Karpas-422 (cell line): ENCODE data around the gene CSNK1G1. TPM values are rescaled to one million over a fixed set of nuclear protein-coding genes. Genes with fewer than 3 reads are reported as not detected.

Experiments
- DNase-seq: peaks from one replicate; pipeline ENCODE4 v3.0.0-alpha.2; 2015
- H2AFZ ChIP-seq: fragments of 200-600 bp; sonication (generic); 2 replicates; pipeline ENCODE4 v1.6.1; 2014; ENCODE audit warnings: antibody characterized with exemption, low read length, mixed read lengths
- H3K27ac ChIP-seq: fragments of 200-600 bp; sonication (generic); 2 replicates; pipeline ENCODE4 v1.5.1; 2014; ENCODE audit warnings: mild to moderate bottlenecking, low read length, moderate library complexity
- H3K27me3 ChIP-seq: fragments of 200-600 bp; sonication (generic); 2 replicates; pipeline ENCODE4 v1.6.1; 2014; ENCODE audit warnings: low read length, mixed read lengths
- H3K36me3 ChIP-seq: fragments of 200-600 bp; sonication (generic); 2 replicates; pipeline ENCODE4 v1.6.1; 2014; ENCODE audit warnings: low read length, mixed read lengths; ENCODE audit not compliant: insufficient read depth
- H3K4me1 ChIP-seq: fragments of 200-600 bp; sonication (generic); 2 replicates; pipeline ENCODE4 v1.6.1; 2014; ENCODE audit warnings: mild to moderate bottlenecking, low read length, mixed read lengths
- H3K4me2 ChIP-seq: fragments of 200-600 bp; sonication (generic); 2 replicates; pipeline ENCODE4 v1.6.1; 2014; ENCODE audit warnings: low read length, low read depth, mild to moderate bottlenecking; ENCODE audit not compliant: poor library complexity, severe bottlenecking
- H3K4me3 ChIP-seq: fragments of 200-600 bp; sonication (generic); 2 replicates; pipeline ENCODE4 v1.5.1; 2014; ENCODE audit warnings: mild to moderate bottlenecking, antibody characterized with exemption, low read length, mixed read lengths
- H3K79me2 ChIP-seq: fragments of 200-600 bp; sonication (generic); 2 replicates; pipeline ENCODE4 v1.6.1; 2014; ENCODE audit warnings: mild to moderate bottlenecking, low read length, mixed read lengths
- H3K9ac ChIP-seq: fragments of 200-600 bp; sonication (generic); 2 replicates; pipeline ENCODE4 v1.6.0; 2014; ENCODE audit warnings: low read length
- H3K9me2 ChIP-seq: fragments of 200-600 bp; sonication (generic), shearing (Covaris generic); replicated peaks from 2 replicates; pipeline ENCODE4 v1.6.0; 2014; ENCODE audit warnings: mild to moderate bottlenecking, low read length, moderate library complexity; ENCODE audit not compliant: insufficient read depth
- H3K9me3 ChIP-seq: fragments of 300-700, 200-600 bp; sonication (generic); 2 replicates; pipeline ENCODE4 v1.6.1; 2014; ENCODE audit warnings: low read length, mixed read lengths
- H4K20me1 ChIP-seq: fragments of 200-600 bp; sonication (generic); 2 replicates; pipeline ENCODE4 v1.6.1; 2014; ENCODE audit warnings: mild to moderate bottlenecking, antibody characterized with exemption, low read length, low read depth; ENCODE audit not compliant: insufficient read depth
- total RNA-seq: library from RNA; depleted of rRNA; stranded (reverse); fragments of >200 nt; shearing (Covaris generic); gene quantifications from 2 replicates; pipeline ENCODE4 v1.2.3, GENCODE V29; 2014; ENCODE audit warnings: low replicate concordance

The CSNK1G1 gene
- total RNA-seq, 1 experiment from 2014 or later: 37.1 TPM

GRCh38 chr15:64245405-64245804 is 110.6 kb downstream of the CSNK1G1 start:
- no peak overlapping the region for H3K4me2 ChIP-seq

GRCh38 chr15:64237677-64238076 is 118.3 kb downstream of the CSNK1G1 start:
- no peaks in the 10 kb centered on the region for H4K20me1 ChIP-seq
- no peak overlapping the region for H3K4me3 ChIP-seq
- no peaks in the 10 kb centered on the region for H3K27me3 ChIP-seq
- no peak overlapping the region for H3K9ac ChIP-seq
- H3K9me2 ChIP-seq: no peaks in the 10 kb centered on the region
- H3K4me2 ChIP-seq: peak overlapping the region; percentile 12
- peak overlapping the region; percentile 36 for H3K27ac ChIP-seq
- H3K4me1 ChIP-seq: peaks cover 47% of the 10 kb centered on the region
- H3K9me3 ChIP-seq: no peaks in the 10 kb centered on the region
- H3K36me3 ChIP-seq: peaks cover 6% of the 10 kb centered on the region; the same call in 1 of the 2 replicates
- peaks cover 93% of the 10 kb centered on the region for H3K79me2 ChIP-seq
- no peak for DNase-seq
- H2AFZ ChIP-seq: no peak overlapping the region

More at GRCh38 chr15:64245405-64245804, 110.6 kb downstream of the CSNK1G1 start:
- Histone ChIP-seq H2AFZ (no peak overlapping the region), H3K4me3 (no peak overlapping the region), H3K79me2 (peaks cover 81% of the 10 kb centered on the region), H4K20me1 (no peaks in the 10 kb centered on the region), H3K4me1 (no peaks in the 10 kb centered on the region), H3K36me3 (peaks cover 7% of the 10 kb centered on the region; the same call in 1 of the 2 replicates), H3K27me3 (no peaks in the 10 kb centered on the region), H3K9ac (no peak overlapping the region), H3K9me2 (no peaks in the 10 kb centered on the region), H3K27ac (no peak overlapping the region), H3K9me3 (no peaks in the 10 kb centered on the region)
- no peak for DNase-seq

GRCh38 chr15:64236156-64236894 is 119.6 kb downstream of the CSNK1G1 start:
- no peak overlapping the region for H2AFZ ChIP-seq
- no peak overlapping the region for H3K9ac ChIP-seq

GRCh38 chr15:64235552-64235951 is 120.4 kb downstream of the CSNK1G1 start:
- no peak overlapping the region for H3K9ac ChIP-seq
- H4K20me1 ChIP-seq: no peaks in the 10 kb centered on the region
- H3K27me3 ChIP-seq: no peaks in the 10 kb centered on the region
- no peaks in the 10 kb centered on the region for H3K9me3 ChIP-seq
- H3K9me2 ChIP-seq: no peaks in the 10 kb centered on the region
- no peak overlapping the region for H3K4me2 ChIP-seq
- peaks cover 61% of the 10 kb centered on the region for H3K4me1 ChIP-seq
- H3K27ac ChIP-seq: no peak overlapping the region
- peaks cover 6% of the 10 kb centered on the region; the same call in 1 of the 2 replicates for H3K36me3 ChIP-seq
- H3K4me3 ChIP-seq: no peak overlapping the region
- no peak for DNase-seq
- no peak overlapping the region for H2AFZ ChIP-seq
- H3K79me2 ChIP-seq: peaks cover 82% of the 10 kb centered on the region

More at GRCh38 chr15:64236156-64236894, 119.6 kb downstream of the CSNK1G1 start:
- peaks cover 90% of the 10 kb centered on the region for H3K79me2 ChIP-seq
- DNase-seq: peak; percentile 50
- peak overlapping the region; percentile 16 for H3K4me3 ChIP-seq
- no peaks in the 10 kb centered on the region for H3K9me3 ChIP-seq
- no peaks in the 10 kb centered on the region for H3K9me2 ChIP-seq
- no peaks in the 10 kb centered on the region for H4K20me1 ChIP-seq
- H3K36me3 ChIP-seq: peaks cover 6% of the 10 kb centered on the region; the same call in 1 of the 2 replicates
- no peaks in the 10 kb centered on the region for H3K27me3 ChIP-seq
- H3K4me2 ChIP-seq: peak overlapping the region; percentile 47
- peaks cover 60% of the 10 kb centered on the region for H3K4me1 ChIP-seq
- H3K27ac ChIP-seq: peak overlapping the region; percentile 52

GRCh38 chr15:64233299-64233698 is 122.7 kb downstream of the CSNK1G1 start:
- Histone ChIP-seq H3K4me2 (no peak overlapping the region), H2AFZ (no peak overlapping the region), H3K27me3 (no peaks in the 10 kb centered on the region), H3K9me2 (no peaks in the 10 kb centered on the region), H3K4me1 (peaks cover 61% of the 10 kb centered on the region), H3K79me2 (peaks cover 76% of the 10 kb centered on the region), H3K27ac (no peak overlapping the region), H4K20me1 (no peaks in the 10 kb centered on the region), H3K9me3 (no peaks in the 10 kb centered on the region), H3K36me3 (peaks cover 6% of the 10 kb centered on the region; the same call in 1 of the 2 replicates), H3K4me3 (no peak overlapping the region), H3K9ac (no peak overlapping the region)
- DNase-seq: no peak

- Histone ChIP-seq H3K9me2 (no peaks in the 10 kb centered on the region), H3K9me3 (no peaks in the 10 kb centered on the region), H2AFZ (no peak overlapping the region), H3K9ac (no peak overlapping the region), H3K27me3 (no peaks in the 10 kb centered on the region), H3K4me2 (peak overlapping the region; percentile 26), H3K79me2 (peaks cover 77% of the 10 kb centered on the region), H3K27ac (peak overlapping the region; percentile 57; the same call in 1 of the 2 replicates), H3K36me3 (peaks cover 8% of the 10 kb centered on the region; the same call in 1 of the 2 replicates), H3K4me3 (no peak overlapping the region), H4K20me1 (no peaks in the 10 kb centered on the region), H3K4me1 (peaks cover 54% of the 10 kb centered on the region)
- DNase-seq: no peak
These were observed 123.6 kb downstream of the CSNK1G1 start for GRCh38 chr15:64232400-64232799.

GRCh38 chr15:64229129-64229724 is 126.7 kb downstream of the CSNK1G1 start:
- Histone ChIP-seq H3K36me3 (peaks cover 5% of the 10 kb centered on the region), H3K79me2 (peaks cover 78% of the 10 kb centered on the region), H3K9ac (no peak overlapping the region), H3K4me3 (no peak overlapping the region), H4K20me1 (no peaks in the 10 kb centered on the region), H3K4me2 (no peak overlapping the region), H3K4me1 (peaks cover 38% of the 10 kb centered on the region), H3K9me2 (no peaks in the 10 kb centered on the region), H3K27me3 (no peaks in the 10 kb centered on the region), H3K9me3 (peaks cover 3% of the 10 kb centered on the region; the same call in 1 of the 2 replicates), H2AFZ (no peak overlapping the region), H3K27ac (no peak overlapping the region)
- no peak for DNase-seq

- peaks cover 82% of the 10 kb centered on the region for H3K79me2 ChIP-seq
- H3K4me2 ChIP-seq: no peak overlapping the region
These were observed 130.2 kb downstream of the CSNK1G1 start for GRCh38 chr15:64225804-64226203.

More at GRCh38 chr15:64225804-64226203, 130.2 kb downstream of the CSNK1G1 start:
- H3K9me3 ChIP-seq: peaks cover 3% of the 10 kb centered on the region; the same call in 1 of the 2 replicates
- no peak overlapping the region for H2AFZ ChIP-seq
- H3K36me3 ChIP-seq: peaks cover 5% of the 10 kb centered on the region
- H3K27me3 ChIP-seq: no peaks in the 10 kb centered on the region
- H3K4me3 ChIP-seq: no peak overlapping the region
- H4K20me1 ChIP-seq: no peaks in the 10 kb centered on the region
- no peaks in the 10 kb centered on the region for H3K9me2 ChIP-seq
- no peak for DNase-seq
- H3K27ac ChIP-seq: no peak overlapping the region
- H3K4me1 ChIP-seq: peaks cover 23% of the 10 kb centered on the region
- H3K9ac ChIP-seq: no peak overlapping the region
